GM23248 (cell line): Measurements from ENCODE around the gene IGSF21.

Source experiments
- EZH2 ChIP-seq: fragments of 200-600 bp; sonication (generic); IDR thresholded peaks from 2 replicates; pipeline ENCODE4 v1.6.1; 2018; ENCODE audit warnings: antibody characterized with exemption, mild to moderate bottlenecking; ENCODE audit not compliant: insufficient read depth, poor library complexity, severe bottlenecking
- EZH2phosphoT487 ChIP-seq: fragments of 200-600 bp; sonication (generic); IDR thresholded peaks from 2 replicates; pipeline ENCODE4 v1.6.1; 2018; ENCODE audit warnings: antibody characterized with exemption, moderate library complexity, mild to moderate bottlenecking, low read depth; ENCODE audit not compliant: insufficient read depth

DNA sequence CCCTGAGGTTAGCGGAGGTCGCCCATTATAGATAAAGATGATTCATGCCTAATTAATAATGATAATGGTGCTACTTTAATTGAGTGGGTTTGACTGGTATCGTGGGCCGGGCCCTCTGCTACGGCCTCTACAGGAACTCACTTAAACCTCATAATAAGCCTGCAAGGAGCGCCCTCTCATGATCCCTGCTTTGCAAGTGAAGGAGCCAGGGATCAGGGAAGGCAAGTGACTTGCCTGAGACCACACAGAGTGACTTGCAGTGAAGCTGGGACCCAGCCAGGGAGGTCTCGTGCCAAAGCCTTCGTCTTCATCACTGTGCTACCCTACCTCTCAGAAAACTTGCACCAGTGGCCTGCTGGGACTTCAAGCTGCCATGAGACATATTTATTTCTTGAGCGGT is 206.8 kb downstream of the IGSF21 start:
- TF ChIP-seq EZH2 (no peak), EZH2phosphoT487 (no peak)
